Rectal smooth muscle tissue (tissue), 1 donor: ENCODE results near the gene KCNIP3.

Source experiments
- H3K27ac ChIP-seq: one replicate; pipeline ENCODE4 v1.7.0; 2013; ENCODE audit warnings: low read depth, low read length, inconsistent platforms
- H3K27me3 ChIP-seq: one replicate; pipeline ENCODE4 v1.7.0; 2013; ENCODE audit warnings: low read length; ENCODE audit not compliant: control insufficient read depth, insufficient read depth
- H3K36me3 ChIP-seq: one replicate; pipeline ENCODE4 v1.7.0; 2013; ENCODE audit warnings: low read length; ENCODE audit not compliant: control insufficient read depth, insufficient read depth
- H3K4me1 ChIP-seq: one replicate; pipeline ENCODE4 v1.7.0; 2013; ENCODE audit warnings: low read length; ENCODE audit not compliant: control insufficient read depth, insufficient read depth
- H3K4me3 ChIP-seq: one replicate; pipeline ENCODE4 v1.7.0; 2013; ENCODE audit warnings: low read length
- H3K9ac ChIP-seq: one replicate; pipeline ENCODE4 v1.7.0; 2013; ENCODE audit warnings: low read length

The KCNIP3 gene

DNA sequence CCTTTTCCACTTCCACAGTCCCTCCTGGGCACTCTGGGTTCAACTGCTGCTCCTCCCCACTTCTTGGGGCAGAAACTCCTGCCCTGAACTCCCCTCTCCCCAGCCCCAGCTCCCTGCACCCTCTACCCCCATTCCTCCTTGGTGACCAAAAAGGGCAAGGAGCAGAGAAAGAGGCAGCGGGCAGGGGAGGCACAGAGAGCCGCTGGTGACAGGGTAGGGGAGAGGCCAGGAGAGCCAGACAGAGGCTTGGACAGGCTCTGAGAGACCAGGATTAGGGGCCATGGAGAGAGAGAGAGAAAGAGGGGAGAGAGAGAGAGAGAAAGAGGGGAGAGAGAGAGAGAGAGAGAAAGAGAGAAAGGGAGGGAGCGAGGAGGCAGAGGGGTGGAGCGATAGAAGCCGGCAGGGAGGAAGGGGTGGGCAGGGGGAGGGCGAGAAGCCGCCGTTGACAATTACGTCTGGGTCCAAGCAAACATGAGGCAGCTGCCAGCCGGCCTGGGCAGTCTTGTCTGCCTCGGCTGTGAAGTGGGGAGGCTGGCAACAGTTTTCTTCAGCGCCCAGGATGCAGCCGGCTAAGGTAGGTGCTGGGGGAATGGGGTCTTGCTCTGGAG lies at the start of gene KCNIP3:
Gene KCNIP3 (plus strand): TSS at position 468 of the 608 bp plus-strand sequence. CDS start 92 bp downstream, at position 560.
- no peaks in the 10 kb centered on the region for H3K36me3 ChIP-seq
- no peaks in the 10 kb centered on the region for H3K27me3 ChIP-seq
- no peak within 1 kb of the TSS for H3K4me3 ChIP-seq
- H3K9ac ChIP-seq, result no peak within 1 kb of the TSS
- H3K4me1 ChIP-seq, result no peaks in the 10 kb centered on the region
- H3K27ac ChIP-seq, result no peak within 1 kb of the TSS

DNA sequence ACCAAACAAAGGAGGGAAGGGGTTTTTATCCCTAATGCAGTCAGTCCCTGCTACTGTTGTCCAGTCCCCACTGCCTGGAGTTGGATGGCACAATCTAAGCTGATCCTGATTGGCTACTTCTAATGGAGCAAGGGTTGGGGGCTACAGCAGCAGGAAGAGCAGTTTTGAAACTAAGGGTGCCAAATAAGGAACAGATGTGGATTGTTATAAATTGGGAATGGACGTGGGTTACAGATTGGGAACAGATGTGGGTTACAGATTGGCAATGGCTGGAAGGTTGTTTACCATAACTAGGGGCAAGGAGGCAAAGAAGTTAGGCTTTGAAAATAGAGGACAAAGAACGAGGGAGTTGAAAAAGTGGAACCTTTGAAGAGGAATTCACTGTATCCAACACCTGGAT lies 38.9 kb upstream of the KCNIP3 start:
- Histone ChIP-seq H3K4me3 (no peak overlapping the region), H3K27me3 (no peaks in the 10 kb centered on the region), H3K9ac (no peak overlapping the region), H3K36me3 (no peaks in the 10 kb centered on the region), H3K27ac (no peak overlapping the region), H3K4me1 (no peaks in the 10 kb centered on the region)

DNA sequence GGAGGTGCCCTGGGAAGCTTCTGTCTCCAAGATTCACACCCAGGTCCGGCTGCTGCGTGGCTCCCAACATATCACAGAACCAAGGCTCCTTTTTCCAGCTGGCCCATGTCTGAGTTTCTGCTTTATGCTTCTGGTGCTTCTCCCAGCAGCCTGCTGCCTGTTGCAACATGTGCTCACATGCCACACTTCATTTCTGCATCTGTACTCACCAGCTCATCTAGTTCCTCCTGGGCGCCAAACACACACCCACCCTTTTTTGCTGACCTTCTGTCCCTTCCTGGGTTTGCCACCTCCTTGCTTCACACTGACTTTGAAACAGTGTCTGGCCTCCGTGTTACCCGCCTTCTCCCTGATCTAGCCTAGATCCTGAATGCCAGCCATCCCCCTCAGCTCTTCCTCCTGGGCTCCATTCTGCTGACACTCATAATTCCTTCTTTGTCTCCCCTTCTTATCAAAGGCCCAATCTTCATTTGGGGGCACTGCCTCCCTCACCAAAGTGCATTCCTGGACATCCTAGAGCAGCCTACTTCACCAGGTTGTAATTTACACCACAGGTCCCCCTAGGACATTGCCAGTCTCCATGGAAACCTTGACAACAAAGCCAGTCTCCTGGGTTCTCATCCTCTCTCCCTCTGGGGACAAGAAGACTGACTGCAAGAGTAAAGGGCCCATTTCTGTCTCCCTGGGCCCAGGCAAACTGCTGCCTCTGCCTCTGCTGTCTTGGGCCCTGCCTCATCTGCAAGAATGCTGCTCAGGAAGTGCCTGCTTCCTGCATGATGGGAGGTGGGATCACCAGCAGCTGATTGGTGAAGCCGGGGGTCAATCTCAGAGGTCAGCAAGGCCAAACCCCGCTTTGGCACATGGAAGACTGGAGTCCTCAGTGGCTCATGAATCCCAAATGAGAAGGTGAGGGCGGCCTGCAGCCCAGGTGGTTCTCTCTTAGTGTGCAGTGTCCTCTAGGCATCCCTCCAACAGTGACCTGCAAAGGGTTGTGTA lies 36.8 kb upstream of the KCNIP3 start:
- no peak overlapping the region for H3K27ac ChIP-seq
- no peaks in the 10 kb centered on the region for H3K27me3 ChIP-seq
- H3K4me3 ChIP-seq, result no peak overlapping the region
- no peaks in the 10 kb centered on the region for H3K4me1 ChIP-seq
- no peak overlapping the region for H3K9ac ChIP-seq
- no peaks in the 10 kb centered on the region for H3K36me3 ChIP-seq

DNA sequence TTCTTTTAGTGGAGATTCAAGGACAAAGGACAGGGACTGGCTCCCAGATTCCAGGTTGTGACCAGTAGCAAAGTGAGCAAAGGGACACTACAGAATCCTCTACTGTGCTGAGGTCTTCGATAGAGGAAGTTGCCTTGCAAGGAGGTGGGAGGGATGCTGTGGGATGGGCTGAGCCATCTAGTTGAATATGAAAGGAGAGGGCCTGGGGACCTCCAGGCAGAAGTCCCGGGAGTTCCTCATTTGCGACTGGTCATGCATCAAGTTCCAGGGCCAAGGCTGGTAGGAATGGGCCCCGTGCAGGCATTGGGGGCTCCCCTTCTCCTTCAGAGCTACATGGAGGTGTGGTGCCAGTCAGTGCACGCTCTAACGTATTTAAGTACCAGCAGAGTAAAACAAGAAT lies 35.5 kb upstream of the KCNIP3 start:
- H3K4me3 ChIP-seq, result no peak overlapping the region
- H3K27ac ChIP-seq, result no peak overlapping the region
- no peaks in the 10 kb centered on the region for H3K36me3 ChIP-seq
- H3K4me1 ChIP-seq, result no peaks in the 10 kb centered on the region
- H3K9ac ChIP-seq, result no peak overlapping the region
- H3K27me3 ChIP-seq, result no peaks in the 10 kb centered on the region

DNA sequence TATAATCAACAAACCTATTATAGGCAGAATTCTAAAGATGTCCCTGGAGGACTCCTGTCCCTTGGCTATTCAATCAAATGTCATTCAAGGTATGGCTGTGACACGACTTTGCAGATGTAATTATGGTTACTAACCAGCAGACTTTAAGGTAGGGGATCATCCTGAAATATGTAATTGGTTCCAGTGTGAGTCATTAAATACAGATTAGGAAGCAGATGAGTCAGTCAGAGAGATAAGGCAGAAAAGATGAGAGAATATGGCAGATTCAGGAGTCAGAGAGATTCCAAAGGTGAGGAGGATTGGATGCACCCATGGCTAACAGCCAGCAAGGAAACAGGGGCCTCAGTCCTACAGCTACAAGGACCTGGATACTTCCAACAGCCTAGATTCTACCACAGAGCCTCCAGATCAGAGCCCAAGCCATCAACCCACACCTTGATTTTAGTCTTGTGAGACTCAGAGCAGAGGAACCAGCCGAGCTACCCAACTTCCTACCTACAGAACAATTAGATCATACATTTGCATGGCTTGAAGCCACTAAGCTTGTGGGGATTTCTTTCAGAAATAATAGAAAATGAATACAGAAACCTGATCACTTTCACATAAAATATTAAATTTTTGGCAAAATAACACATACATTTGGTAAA lies 34.1 kb upstream of the KCNIP3 start:
- no peak overlapping the region for H3K27ac ChIP-seq
- H3K4me3 ChIP-seq, result no peak overlapping the region
- no peak overlapping the region for H3K9ac ChIP-seq
- H3K4me1 ChIP-seq, result no peaks in the 10 kb centered on the region
- no peaks in the 10 kb centered on the region for H3K27me3 ChIP-seq
- no peaks in the 10 kb centered on the region for H3K36me3 ChIP-seq

DNA sequence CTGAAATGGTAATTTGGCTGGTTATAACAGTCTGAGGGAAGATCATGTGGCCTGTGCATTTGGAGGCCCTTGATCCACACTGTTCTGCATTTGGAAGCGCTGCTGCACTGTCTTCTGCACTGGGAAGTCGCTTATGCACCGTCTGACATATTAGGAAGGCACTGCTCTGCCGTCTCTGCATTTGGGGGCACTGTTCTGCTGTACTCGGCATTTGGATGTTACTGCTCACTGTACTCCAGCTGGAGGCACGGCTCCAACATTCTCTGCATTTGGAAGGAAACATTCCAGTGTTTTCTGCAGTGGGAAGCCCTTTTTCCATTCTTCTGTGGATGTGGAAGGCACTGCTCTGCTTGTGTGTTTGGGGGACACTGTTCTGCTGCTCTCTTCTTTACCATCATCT lies 32.5 kb upstream of the KCNIP3 start:
- Histone ChIP-seq H3K27ac (no peak overlapping the region), H3K4me3 (no peak overlapping the region), H3K4me1 (no peaks in the 10 kb centered on the region), H3K36me3 (no peaks in the 10 kb centered on the region), H3K27me3 (no peaks in the 10 kb centered on the region), H3K9ac (no peak overlapping the region)

DNA sequence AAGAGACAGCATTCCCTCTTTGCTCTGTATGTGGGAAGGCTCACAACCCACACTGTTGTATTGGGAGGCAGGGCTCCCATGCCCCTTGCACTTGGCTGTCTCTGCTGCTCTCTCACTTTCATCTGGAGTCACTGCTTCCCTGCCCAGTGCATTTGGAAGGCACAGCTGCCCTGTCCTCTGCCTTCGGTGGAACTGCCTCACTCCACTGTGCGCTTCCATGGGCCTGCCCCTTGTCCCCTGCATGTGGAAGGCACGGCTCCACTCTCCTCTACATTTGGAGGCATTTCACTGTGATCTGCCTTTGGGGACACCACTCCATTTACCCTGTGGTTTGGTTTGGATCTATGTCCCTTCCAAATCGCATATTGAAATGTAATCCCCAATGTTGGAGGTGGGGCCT lies 32.0 kb upstream of the KCNIP3 start:
- Histone ChIP-seq H3K27me3 (no peaks in the 10 kb centered on the region), H3K36me3 (no peaks in the 10 kb centered on the region), H3K4me3 (no peak overlapping the region), H3K4me1 (no peaks in the 10 kb centered on the region), H3K27ac (no peak overlapping the region), H3K9ac (no peak overlapping the region)

DNA sequence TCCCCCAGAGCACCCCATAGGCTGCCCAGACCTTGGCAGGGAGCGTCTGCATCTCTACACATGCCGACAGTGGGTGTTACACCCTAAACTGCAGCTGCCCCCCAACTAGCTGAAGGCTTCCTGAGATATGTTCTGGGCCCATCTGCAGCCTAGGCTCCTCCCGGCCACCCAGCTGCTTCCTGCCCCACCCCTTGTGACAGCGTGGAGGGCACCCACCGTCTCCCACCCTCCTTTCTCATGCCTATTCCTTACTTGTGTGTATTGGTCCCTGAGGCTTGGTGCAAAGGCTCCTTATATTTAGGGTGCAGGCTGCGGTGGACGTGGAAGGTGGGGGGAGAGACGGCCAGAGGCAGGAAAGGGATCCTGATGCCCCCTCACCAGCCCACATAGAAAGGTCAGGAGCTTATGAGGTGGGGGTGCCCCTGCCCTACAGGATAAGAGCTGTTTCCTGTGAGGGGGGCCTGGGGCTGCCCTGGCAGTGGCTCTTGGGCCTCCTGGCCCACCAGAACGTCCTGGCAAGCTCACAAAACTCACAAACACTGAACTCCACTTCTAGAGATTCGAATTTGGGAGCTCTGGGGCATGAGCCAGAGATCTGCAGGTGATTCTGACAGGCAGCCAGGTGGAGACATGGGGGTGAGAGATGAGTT lies 30.2 kb upstream of the KCNIP3 start:
- H3K4me3 ChIP-seq, result no peak overlapping the region

DNA sequence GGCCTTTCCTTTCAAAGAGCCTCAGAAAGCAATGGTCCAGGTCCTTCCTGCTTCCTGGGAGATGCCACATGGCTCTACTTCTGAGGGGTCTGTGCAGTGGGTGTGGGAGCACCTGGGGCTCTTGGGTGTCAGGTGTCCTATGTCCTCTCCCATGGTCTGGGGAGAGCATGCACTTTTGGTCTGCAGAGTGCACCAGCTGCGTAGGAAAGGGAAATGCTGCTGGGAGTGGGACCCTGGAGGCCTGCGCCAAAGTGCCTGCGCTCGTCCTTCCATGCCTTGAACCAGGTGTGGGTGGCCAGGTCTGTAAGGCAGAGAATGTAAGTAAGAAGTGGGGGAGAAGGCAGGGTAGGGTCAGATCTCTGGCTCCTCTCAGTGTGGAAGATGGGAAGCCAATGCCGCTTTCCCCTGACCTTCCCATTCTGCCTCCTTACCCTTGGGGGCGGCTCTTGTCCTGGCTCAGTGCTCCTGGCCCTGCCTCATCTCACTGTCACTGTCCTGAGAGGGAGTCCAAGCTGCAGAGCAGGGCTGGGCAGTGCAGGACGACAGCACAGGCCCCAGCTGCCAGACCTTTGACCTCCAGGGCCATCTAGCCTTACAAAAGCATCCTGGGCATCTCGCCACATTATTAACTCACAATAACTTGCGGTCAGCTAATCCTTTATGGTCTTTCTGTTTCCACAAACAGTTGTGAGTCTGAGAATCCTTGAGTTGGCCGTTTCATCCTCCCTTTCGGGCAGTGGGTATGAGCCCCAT lies 29.5 kb upstream of the KCNIP3 start:
- Histone ChIP-seq H3K4me3 (no peak overlapping the region), H3K27ac (no peak overlapping the region), H3K36me3 (no peaks in the 10 kb centered on the region), H3K4me1 (no peaks in the 10 kb centered on the region), H3K9ac (no peak overlapping the region), H3K27me3 (no peaks in the 10 kb centered on the region)

More for the DNA sequence above, 30.2 kb upstream of the KCNIP3 start:
- Histone ChIP-seq H3K36me3 (no peaks in the 10 kb centered on the region), H3K9ac (no peak overlapping the region), H3K4me1 (no peaks in the 10 kb centered on the region), H3K27ac (no peak overlapping the region), H3K27me3 (no peaks in the 10 kb centered on the region)

DNA sequence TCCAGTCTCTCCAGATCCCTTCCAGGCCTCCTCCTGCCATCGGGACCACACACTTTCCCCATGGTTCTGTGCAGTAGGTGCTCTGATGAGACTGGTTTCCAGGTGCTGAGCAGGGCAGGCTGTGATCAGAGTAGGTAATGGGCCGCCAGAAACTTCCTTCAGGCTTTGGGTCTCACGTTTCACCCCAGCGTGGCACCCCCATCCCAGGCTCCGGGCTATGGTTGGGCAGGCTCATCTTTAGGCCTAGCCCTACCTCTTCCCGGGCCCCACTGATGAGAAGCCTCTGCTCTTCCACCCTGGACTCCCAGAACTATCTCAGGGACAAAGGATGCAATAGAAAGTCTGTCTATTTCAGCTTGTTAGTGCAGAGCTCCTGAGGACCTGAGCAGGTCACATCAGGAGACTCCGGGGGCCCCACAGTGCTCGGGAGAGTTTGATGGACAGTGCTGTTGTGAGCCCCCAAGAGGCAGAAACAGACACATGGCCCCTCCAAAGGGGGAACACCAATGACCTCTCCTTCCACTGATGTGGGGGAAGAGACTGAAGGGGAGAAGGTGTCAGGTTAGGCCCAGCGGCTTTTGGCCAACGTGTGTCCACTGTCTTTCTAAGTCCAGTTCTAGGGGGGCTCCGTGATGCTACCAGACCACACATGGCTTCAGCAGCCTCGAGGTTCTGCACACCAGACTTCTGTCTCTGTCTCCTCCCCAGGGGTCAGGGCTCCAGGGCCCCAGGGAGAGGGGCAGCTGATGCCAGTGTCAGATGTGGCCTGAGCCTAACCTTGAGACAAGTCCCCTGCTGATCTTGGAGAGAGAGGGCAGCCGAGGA lies 28.7 kb upstream of the KCNIP3 start:
- H3K27me3 ChIP-seq, result no peaks in the 10 kb centered on the region
- no peaks in the 10 kb centered on the region for H3K36me3 ChIP-seq
- no peak overlapping the region for H3K4me3 ChIP-seq
- H3K27ac ChIP-seq, result no peak overlapping the region
- no peak overlapping the region for H3K9ac ChIP-seq
- no peaks in the 10 kb centered on the region for H3K4me1 ChIP-seq

DNA sequence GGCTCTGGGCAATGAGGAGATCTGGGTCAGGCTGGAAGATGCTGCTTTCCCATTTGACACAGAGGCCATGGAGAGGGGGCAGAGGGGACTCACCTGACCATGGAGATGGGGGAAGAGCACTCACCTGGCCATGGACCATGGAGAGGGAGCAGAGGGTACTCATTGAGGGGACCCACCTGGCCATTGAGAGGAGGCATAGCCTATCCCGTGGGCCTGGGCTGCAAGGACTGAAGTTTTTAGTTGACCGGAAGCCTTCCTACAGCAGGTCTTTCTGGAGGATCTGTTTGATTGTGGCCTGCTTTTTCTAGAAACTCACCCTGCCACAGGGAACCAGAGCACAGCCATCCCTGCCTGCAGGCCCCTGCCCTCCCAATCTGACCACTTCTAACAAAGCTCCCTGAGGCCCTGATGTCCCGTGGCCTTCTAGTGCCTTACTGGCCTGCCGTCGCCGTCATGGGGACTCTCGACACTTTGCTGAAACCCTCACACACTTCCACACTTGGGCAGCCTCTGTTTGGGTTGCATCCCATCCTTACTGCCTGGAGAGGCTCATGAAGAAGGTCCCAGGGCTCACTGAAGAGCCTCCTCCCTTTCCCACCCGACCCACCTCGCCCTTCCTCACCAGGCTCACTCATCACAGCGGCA lies 28.0 kb upstream of the KCNIP3 start:
- Histone ChIP-seq H3K36me3 (no peaks in the 10 kb centered on the region), H3K27ac (no peak overlapping the region), H3K27me3 (no peaks in the 10 kb centered on the region), H3K4me3 (no peak overlapping the region), H3K9ac (no peak overlapping the region), H3K4me1 (no peaks in the 10 kb centered on the region)
